Measurements from ENCODE around the gene SIL1. TPM values are rescaled to one million over a fixed set of nuclear protein-coding genes. Genes with fewer than 3 reads are reported as not detected.
"Not testable (repeated sequence)": the region's sequence is repeated elsewhere in the genome, so short reads cannot be mapped to it uniquely, and the experiment has no call there.

SIL1 gene
- total RNA-seq, 4 donors from 2014 or later: 20.3 to 39.2 (median 29.1) TPM

DNA sequence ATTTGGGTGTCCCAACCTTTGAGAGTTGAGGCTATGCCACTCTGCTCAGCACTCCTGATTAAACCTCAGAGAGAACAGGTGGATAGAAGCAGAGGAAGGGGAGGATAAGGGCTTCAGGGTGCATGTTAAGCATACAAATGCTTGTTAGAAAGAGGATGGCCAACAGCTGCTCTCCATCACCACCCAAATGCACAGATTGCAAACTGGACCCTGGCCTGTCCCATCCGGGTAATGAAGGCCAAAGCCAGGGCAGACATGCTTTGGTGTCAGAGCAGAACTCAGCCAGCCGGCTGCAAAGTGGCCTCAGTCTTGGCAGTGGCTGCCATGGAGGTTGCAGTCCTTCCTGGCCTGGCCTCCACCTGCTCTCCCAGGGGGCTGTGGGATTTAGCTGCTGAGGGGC is 84.3 kb downstream of the SIL1 start:
- Histone ChIP-seq H3K27ac (replicated peaks in 1 of 4) (no peak overlapping the region), H3K9me3 (no peaks in the 10 kb centered on the region), H3K4me3 (no peak overlapping the region), H3K27me3 (no peaks in the 10 kb centered on the region), H3K4me1 (peaks cover 8 to 20% (median 15%) of the 10 kb centered on the region in 4 donors), H3K36me3 (peaks cover 0 to 21% (median 8%) of the 10 kb centered on the region in 4 donors)
- 84% methylated on average over 2 of the region's 2 CpGs for WGBS
- TF ChIP-seq POLR2A (IDR thresholded peaks at IDR 0.05; ENCODE audit: low read depth): no peak
- no peak for TF ChIP-seq EP300 (IDR thresholded peaks at IDR 0.05)
- TF ChIP-seq, protein P1, sequence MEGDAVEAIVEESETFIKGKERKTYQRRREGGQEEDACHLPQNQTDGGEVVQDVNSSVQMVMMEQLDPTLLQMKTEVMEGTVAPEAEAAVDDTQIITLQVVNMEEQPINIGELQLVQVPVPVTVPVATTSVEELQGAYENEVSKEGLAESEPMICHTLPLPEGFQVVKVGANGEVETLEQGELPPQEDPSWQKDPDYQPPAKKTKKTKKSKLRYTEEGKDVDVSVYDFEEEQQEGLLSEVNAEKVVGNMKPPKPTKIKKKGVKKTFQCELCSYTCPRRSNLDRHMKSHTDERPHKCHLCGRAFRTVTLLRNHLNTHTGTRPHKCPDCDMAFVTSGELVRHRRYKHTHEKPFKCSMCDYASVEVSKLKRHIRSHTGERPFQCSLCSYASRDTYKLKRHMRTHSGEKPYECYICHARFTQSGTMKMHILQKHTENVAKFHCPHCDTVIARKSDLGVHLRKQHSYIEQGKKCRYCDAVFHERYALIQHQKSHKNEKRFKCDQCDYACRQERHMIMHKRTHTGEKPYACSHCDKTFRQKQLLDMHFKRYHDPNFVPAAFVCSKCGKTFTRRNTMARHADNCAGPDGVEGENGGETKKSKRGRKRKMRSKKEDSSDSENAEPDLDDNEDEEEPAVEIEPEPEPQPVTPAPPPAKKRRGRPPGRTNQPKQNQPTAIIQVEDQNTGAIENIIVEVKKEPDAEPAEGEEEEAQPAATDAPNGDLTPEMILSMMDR (IDR thresholded peaks at IDR 0.05): no peak
- no peak for TF ChIP-seq POLR2AphosphoS5 (IDR thresholded peaks at IDR 0.05)
- DNase-seq (ENCODE audit: extremely low spot score): no peak
- intact Hi-C loops (cut with DNase I): no loop called here

DNA sequence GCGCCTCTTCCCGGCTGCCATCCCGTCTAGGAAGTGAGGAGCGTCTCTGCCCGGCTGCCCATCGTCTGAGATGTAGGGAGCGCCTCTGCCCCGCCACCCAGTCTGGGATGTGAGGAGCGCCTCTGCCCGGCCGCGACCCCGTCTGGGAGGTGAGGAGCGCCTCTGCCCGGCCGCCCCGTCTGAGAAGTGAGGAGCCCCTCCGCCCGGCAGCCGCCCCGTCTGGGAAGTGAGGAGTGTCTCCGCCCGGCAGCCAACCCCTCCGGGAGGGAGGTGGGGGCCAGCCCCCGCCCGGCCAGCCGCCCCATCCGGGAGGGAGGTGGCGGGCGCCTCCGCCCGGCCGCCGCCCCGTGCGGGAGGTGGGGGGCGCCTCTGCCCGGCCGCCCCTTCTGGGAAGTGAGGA is 85.8 kb downstream of the SIL1 start:
- H3K27ac ChIP-seq (replicated peaks in 1 of 4); DNase-seq (ENCODE audit: extremely low spot score); intact Hi-C loops (cut with DNase I); H3K9me3 ChIP-seq; H3K36me3 ChIP-seq; H3K4me3 ChIP-seq; H3K27me3 ChIP-seq: not testable (repeated sequence)
- WGBS: 95% methylated on average over 14 of the region's 39 CpGs
- peaks cover 12 to 33% (median 27%) of the 10 kb centered on the region in 4 donors for H3K4me1 ChIP-seq

DNA sequence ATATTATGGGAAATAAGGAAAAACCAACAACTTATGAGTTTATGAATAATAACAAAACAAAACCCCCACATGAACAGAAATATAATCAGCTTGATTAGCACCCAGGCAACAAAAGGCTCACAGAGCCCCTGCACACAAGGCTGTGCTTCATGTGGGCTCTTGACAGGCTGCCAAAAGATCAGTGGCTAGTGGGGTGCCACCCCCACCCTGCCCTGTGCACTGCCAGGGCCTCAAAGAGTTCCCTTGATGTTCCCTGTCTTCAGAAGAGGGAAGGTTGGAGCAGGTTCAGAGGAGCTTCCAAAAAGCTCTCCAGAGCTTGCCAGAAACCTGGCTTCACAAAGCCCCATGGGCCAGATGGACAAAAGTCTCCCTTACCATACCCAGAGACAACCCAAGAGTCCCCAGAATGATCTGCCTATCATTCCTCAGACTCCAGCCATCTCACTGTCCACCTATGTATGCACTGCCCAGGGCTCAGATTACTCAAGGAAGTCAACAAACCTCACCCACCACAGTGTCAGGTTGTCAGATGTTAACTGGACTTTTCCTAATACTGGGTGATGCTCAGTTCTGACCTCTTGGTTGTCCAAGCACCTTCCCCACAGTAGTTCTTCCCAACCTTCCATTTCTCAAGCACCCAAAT is 87.5 kb downstream of the SIL1 start:
- no peaks in the 10 kb centered on the region for H3K9me3 ChIP-seq
- DNase-seq (ENCODE audit: extremely low spot score): no peak
- H3K4me1 ChIP-seq: peaks cover 14 to 49% (median 41%) of the 10 kb centered on the region in 4 donors
- H3K36me3 ChIP-seq: no peaks in the 10 kb centered on the region
- H3K4me3 ChIP-seq: no peak overlapping the region
- TF ChIP-seq POLR2AphosphoS5 (IDR thresholded peaks at IDR 0.05): no peak
- TF ChIP-seq, protein P1 (IDR thresholded peaks at IDR 0.05): no peak
- TF ChIP-seq POLR2A (IDR thresholded peaks at IDR 0.05; ENCODE audit: low read depth): no peak
- no peak for TF ChIP-seq EP300 (IDR thresholded peaks at IDR 0.05)
- no peak overlapping the region for H3K27ac ChIP-seq (replicated peaks in 1 of 4)
- intact Hi-C loops (cut with DNase I): no loop called here
- H3K27me3 ChIP-seq: no peaks in the 10 kb centered on the region

DNA sequence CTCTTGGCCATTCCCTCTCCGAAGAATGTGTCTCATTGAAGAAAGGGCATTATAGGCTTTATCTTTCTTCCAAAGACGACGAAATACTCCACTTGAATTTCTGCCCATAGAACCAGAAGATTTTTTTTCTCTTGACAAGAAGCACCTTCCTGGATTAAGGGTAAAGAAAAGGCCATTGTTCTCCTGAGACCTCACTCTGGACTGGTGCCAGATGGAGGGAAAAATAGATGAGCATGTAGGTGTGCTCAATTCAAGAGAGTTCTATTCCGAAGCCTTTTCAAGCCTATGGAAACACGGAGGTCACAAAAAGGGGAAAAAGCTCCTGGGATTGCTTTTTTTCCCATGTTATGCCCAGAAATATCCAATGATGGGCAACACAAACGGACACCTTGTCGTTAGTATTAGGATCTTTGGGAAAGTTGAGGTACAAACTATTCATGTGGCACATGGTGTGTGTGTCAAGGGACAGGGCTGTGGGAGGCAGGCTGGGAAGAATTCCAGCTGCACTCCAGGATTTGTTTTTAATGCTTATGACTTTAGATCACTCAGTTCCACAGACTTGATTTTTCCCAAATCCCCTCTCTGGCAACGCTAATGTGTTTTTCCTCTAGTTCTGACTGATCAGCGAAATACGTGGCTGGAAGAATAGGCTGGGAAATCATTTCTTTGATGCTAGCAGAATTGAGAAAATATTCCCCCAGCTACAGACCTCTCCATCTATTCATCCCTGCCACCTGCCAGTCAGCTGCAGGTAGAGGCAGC is 89.9 kb downstream of the SIL1 start:
- Histone ChIP-seq H3K27me3 (no peaks in the 10 kb centered on the region), H3K36me3 (no peaks in the 10 kb centered on the region), H3K27ac (replicated peaks in 1 of 4) (peak overlapping the region; percentile 49 to 68 (median 58)), H3K9me3 (no peaks in the 10 kb centered on the region), H3K4me1 (peaks cover 26 to 73% (median 65%) of the 10 kb centered on the region in 4 donors), H3K4me3 (no peak overlapping the region)
- TF ChIP-seq POLR2A (IDR thresholded peaks at IDR 0.05; ENCODE audit: low read depth) (no peak), POLR2AphosphoS5 (IDR thresholded peaks at IDR 0.05) (no peak), EP300 (IDR thresholded peaks at IDR 0.05) (no peak)
- TF ChIP-seq, protein P1 (IDR thresholded peaks at IDR 0.05): no peak
- intact Hi-C loops (cut with DNase I): loop anchor here (5.0 kb wide), 1 partner anchor 74 kb away; no protein-coding TSS in a partner anchor
- WGBS: 46% methylated on average over 10 of the region's 10 CpGs
- no peak for DNase-seq (ENCODE audit: extremely low spot score)

DNA sequence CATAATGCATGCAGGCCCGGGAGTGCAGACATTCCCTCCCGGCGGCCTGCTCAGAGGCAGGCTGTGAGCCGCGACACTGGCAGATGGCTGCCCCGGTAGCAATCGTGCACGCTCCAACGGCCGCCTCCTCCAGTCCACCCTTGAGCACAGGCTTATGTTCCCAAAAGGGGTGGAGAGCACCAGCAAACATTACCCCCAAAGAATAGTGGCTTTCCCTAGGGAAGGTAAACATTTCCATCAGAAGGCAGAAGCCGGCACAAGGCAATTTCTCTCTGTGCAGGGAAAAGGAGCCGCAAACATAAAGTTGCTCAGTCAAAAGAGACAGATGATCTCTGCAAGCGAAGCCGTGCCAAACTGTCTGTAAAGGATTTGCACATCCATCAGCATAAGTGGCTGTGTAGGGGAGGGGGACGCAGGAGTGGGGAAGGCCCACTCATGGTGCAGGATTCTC is 92.5 kb downstream of the SIL1 start:
- H3K9me3 ChIP-seq: no peaks in the 10 kb centered on the region
- peak overlapping the region; percentile 78 to 87 (median 84) for H3K27ac ChIP-seq (replicated peaks in 1 of 4)
- TF ChIP-seq, protein P1 (IDR thresholded peaks at IDR 0.05): no peak
- TF ChIP-seq POLR2AphosphoS5 (IDR thresholded peaks at IDR 0.05) (no peak), POLR2A (IDR thresholded peaks at IDR 0.05; ENCODE audit: low read depth) (no peak), EP300 (IDR thresholded peaks at IDR 0.05) (no peak)
- no peaks in the 10 kb centered on the region for H3K27me3 ChIP-seq
- DNase-seq (ENCODE audit: extremely low spot score): no peak
- intact Hi-C loops (cut with DNase I): loop anchor here (5.0 kb wide), 1 partner anchor 77 kb away; no protein-coding TSS in a partner anchor
- peak overlapping the region in 3 of 4 donors; percentile 0 to 30 (median 15) for H3K4me3 ChIP-seq
- H3K4me1 ChIP-seq: peaks cover 24 to 74% (median 68%) of the 10 kb centered on the region in 4 donors
- peaks cover 0 to 6% (median 0%) of the 10 kb centered on the region in 4 donors for H3K36me3 ChIP-seq
- 43% methylated on average over 15 of the region's 15 CpGs for WGBS

Measured in esophagus muscularis mucosa (tissue), 4 donors.